Measurements from ENCODE around the gene PLA2G5. TPM values are rescaled to one million over a fixed set of nuclear protein-coding genes. Genes with fewer than 3 reads are reported as not detected.

Gene PLA2G5
- total and polyA plus RNA-seq, 2 donors from 2014 or later: 0.47 to 0.58 TPM

- DNase-seq: peak in 4 of 5 donors; percentile 31 to 63 (median 40)
- intact Hi-C loops (cut with DNase I): no loop called here
- peak; percentile 49 for TF ChIP-seq CTCF (IDR thresholded peaks at IDR 0.05; ENCODE audit: borderline replicate concordance, extremely low read depth, insufficient read depth)
- Histone ChIP-seq H3K36me3 (ENCODE audit: control insufficient read depth in 2 of 3, insufficient read depth in 3 of 3, low read length in 3 of 3) (no peaks in the 10 kb centered on the region), H3K9me3 (ENCODE audit: control insufficient read depth in 2 of 3, insufficient read depth in 1 of 3, low read length in 3 of 3) (no peaks in the 10 kb centered on the region), H3K4me3 (ENCODE audit: low read length in 3 of 3) (no peak overlapping the region), H3K27me3 (ENCODE audit: control insufficient read depth, insufficient read depth, low read length) (no peaks in the 10 kb centered on the region), H3K4me1 (ENCODE audit: control insufficient read depth in 2 of 3, insufficient read depth in 2 of 3, low read depth in 1 of 3, low read length in 3 of 3) (no peaks in the 10 kb centered on the region), H3K9ac (ENCODE audit: low read length in 3 of 3) (no peak overlapping the region), H3K27ac (ENCODE audit: low read depth in 2 of 2, low read length in 2 of 2) (no peak overlapping the region)
- no peak for FAIRE-seq
These were observed 30.8 kb downstream of the PLA2G5 start for GRCh38 chr1:20100632-20101355.

GRCh38 chr1:20102875-20103274 lies 32.9 kb downstream of the PLA2G5 start:
- TF ChIP-seq CTCF (IDR thresholded peaks at IDR 0.05; ENCODE audit: borderline replicate concordance, extremely low read depth, insufficient read depth): no peak
- Histone ChIP-seq H3K9me3 (ENCODE audit: control insufficient read depth in 2 of 3, insufficient read depth in 1 of 3, low read length in 3 of 3) (no peaks in the 10 kb centered on the region), H3K27ac (ENCODE audit: low read depth in 2 of 2, low read length in 2 of 2) (no peak overlapping the region), H3K27me3 (ENCODE audit: control insufficient read depth, insufficient read depth, low read length) (no peaks in the 10 kb centered on the region), H3K4me1 (ENCODE audit: control insufficient read depth in 2 of 3, insufficient read depth in 2 of 3, low read depth in 1 of 3, low read length in 3 of 3) (no peaks in the 10 kb centered on the region), H3K36me3 (ENCODE audit: control insufficient read depth in 2 of 3, insufficient read depth in 3 of 3, low read length in 3 of 3) (no peaks in the 10 kb centered on the region), H3K4me3 (ENCODE audit: low read length in 3 of 3) (no peak overlapping the region), H3K9ac (ENCODE audit: low read length in 3 of 3) (no peak overlapping the region)
- DNase-seq (peak in 2 of 5 donors; percentile 8 to 38), FAIRE-seq (no peak)
- intact Hi-C loops (cut with DNase I): no loop called here

GRCh38 chr1:20105856-20106255 lies 35.9 kb downstream of the PLA2G5 start:
- no peak overlapping the region for H3K9ac ChIP-seq (ENCODE audit: low read length in 3 of 3)
- no peak overlapping the region for H3K4me3 ChIP-seq (ENCODE audit: low read length in 3 of 3)
- intact Hi-C loops (cut with DNase I): no loop called here
- H3K27ac ChIP-seq (ENCODE audit: low read depth in 2 of 2, low read length in 2 of 2): no peak overlapping the region
- DNase-seq (peak in 2 of 5 donors; percentile 26 to 43), FAIRE-seq (no peak)
- no peak for TF ChIP-seq CTCF (IDR thresholded peaks at IDR 0.05; ENCODE audit: borderline replicate concordance, extremely low read depth, insufficient read depth)
- no peaks in the 10 kb centered on the region for H3K36me3 ChIP-seq (ENCODE audit: control insufficient read depth in 2 of 3, insufficient read depth in 3 of 3, low read length in 3 of 3)
- H3K9me3 ChIP-seq (ENCODE audit: control insufficient read depth in 2 of 3, insufficient read depth in 1 of 3, low read length in 3 of 3): no peaks in the 10 kb centered on the region
- no peaks in the 10 kb centered on the region for H3K27me3 ChIP-seq (ENCODE audit: control insufficient read depth, insufficient read depth, low read length)
- no peaks in the 10 kb centered on the region for H3K4me1 ChIP-seq (ENCODE audit: control insufficient read depth in 2 of 3, insufficient read depth in 2 of 3, low read depth in 1 of 3, low read length in 3 of 3)

Data from kidney (tissue), 14 donors.